ENCODE data around the gene OR2Z1.
A peak's percentile ranks its signal among the peaks of the same experiment; 100 is the strongest.

The OR2Z1 gene

DNA sequence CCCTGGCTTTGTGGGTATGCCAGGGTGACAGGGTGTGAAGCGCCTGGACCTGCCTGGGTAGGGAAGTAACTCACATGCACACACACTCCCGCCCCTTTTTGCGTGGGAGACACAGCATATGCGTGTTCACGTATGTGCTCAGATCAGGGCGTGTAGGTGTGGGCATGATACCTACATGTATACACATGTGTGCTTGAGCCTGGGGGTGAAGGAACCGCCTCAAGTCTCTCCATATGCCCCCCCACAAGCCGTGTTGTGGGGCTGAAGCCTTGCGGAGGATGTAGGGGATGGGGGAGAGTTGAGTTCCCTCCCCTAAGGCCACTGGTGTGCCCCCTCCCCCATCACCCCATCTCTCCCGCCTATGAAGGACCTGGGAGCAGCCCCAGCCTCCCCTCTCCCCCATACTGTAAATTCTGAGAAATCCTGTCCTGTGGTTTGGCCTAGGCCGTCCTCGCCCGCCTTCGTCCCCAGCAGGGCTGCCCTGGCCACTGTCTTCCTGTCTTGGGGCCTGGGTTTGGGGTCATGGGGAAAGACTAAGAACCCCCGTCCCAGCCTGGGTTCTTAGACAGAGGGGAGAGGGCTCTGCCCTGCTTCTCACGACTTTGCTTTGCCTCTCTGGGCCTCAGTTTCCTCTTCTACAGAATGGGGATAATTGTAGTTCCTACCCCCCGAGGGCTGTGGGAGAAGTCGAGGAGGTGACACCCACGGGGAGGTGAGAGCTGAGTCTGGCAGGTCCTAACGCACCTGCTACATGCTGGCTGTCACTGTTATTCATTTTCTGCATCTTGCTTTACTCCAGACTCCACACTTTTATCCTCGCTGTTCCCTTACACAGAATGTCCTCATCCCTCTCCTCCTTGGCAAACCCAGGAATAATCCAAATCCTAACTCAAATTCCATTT is 37.2 kb upstream of the OR2Z1 start:
- H3K4me3 ChIP-seq = no peak overlapping the region
- no peak overlapping the region for H3K9ac ChIP-seq
- H3K4me1 ChIP-seq = peaks cover 12 to 56% (median 31%) of the 10 kb centered on the region in 10 experiments
- H4K20me1 ChIP-seq = no peaks in the 10 kb centered on the region
- no peak overlapping the region for H3K27ac ChIP-seq
- no peaks in the 10 kb centered on the region for H3K36me3 ChIP-seq
- H3K27me3 ChIP-seq = no peaks in the 10 kb centered on the region
- no peak for TF ChIP-seq Cebpa-rat (IDR thresholded peaks at IDR 0.05)
- H3K9me3 ChIP-seq (replicated peaks in 1 of 11) = peaks cover 0 to 5% (median 0%) of the 10 kb centered on the region in 11 experiments; a peak in 2 of 22 replicates
- H3K4me2 ChIP-seq = 0 out of 22 replicates have a peak overlapping the region, but pooled peaks of 2 of the 11 experiments have one; percentile 7

DNA sequence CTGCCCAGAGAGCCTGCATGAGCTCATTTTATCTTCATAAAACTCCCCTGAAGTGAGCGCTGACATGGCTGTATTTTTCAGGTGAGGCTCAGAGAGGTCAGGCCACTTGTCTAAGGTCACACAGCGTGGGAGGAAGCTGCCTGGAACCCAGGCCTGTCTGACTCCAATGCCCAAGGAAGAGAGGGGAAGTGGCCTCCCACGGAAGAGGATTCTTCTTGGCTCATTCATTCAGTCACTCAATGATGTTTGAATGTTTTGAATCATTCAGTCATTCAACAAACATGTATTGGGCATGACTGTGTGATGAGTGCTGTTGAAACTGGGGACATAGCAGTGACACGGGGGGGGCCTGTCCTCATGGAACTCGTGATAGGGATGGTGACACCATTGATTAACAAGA is 34.9 kb upstream of the OR2Z1 start:
- TF ChIP-seq Cebpa-rat (IDR thresholded peaks at IDR 0.05) = no peak
- no peaks in the 10 kb centered on the region for H3K27me3 ChIP-seq
- no peak overlapping the region for H3K27ac ChIP-seq
- H3K9me3 ChIP-seq (replicated peaks in 1 of 11) = no peaks in the 10 kb centered on the region
- H4K20me1 ChIP-seq = no peaks in the 10 kb centered on the region
- H3K9ac ChIP-seq = no peak overlapping the region
- no peak overlapping the region for H3K4me3 ChIP-seq
- H3K36me3 ChIP-seq = no peaks in the 10 kb centered on the region
- H3K4me1 ChIP-seq = peaks cover 6 to 44% (median 17%) of the 10 kb centered on the region in 10 experiments
- H3K4me2 ChIP-seq = no peak overlapping the region; a peak in 1 of 22 replicates

DNA sequence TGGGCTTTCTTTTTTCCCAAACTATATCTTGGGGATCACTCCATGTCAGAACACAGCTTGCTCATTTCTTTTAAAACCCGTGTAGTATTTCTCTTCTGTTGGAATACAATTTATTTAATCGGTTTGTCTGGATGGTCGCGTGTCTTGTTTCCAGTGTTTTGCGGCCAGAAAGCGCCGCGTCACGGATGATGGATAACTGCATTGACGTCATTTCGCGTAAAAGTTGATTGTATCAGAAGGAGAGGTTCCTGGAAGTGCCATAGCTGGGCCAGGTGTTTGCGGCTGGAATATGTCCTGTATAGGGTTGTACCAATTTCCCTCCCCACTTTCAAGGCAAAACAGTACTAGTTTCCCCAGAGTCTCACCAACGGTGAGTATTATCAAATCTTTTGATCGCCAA is 32.5 kb upstream of the OR2Z1 start:
- Histone ChIP-seq H3K27me3 (peaks cover 0 to 8% (median 0%) of the 10 kb centered on the region in 11 experiments; a peak in 2 of 22 replicates), H3K36me3 (no peaks in the 10 kb centered on the region), H3K27ac (no peak overlapping the region), H3K9ac (no peak overlapping the region), H3K4me3 (no peak overlapping the region), H4K20me1 (no peaks in the 10 kb centered on the region), H3K4me2 (no peak overlapping the region), H3K4me1 (peaks cover 16 to 37% (median 23%) of the 10 kb centered on the region in 10 experiments), H3K9me3 (replicated peaks in 1 of 11) (no peaks in the 10 kb centered on the region)
- no peak for TF ChIP-seq Cebpa-rat (IDR thresholded peaks at IDR 0.05)

DNA sequence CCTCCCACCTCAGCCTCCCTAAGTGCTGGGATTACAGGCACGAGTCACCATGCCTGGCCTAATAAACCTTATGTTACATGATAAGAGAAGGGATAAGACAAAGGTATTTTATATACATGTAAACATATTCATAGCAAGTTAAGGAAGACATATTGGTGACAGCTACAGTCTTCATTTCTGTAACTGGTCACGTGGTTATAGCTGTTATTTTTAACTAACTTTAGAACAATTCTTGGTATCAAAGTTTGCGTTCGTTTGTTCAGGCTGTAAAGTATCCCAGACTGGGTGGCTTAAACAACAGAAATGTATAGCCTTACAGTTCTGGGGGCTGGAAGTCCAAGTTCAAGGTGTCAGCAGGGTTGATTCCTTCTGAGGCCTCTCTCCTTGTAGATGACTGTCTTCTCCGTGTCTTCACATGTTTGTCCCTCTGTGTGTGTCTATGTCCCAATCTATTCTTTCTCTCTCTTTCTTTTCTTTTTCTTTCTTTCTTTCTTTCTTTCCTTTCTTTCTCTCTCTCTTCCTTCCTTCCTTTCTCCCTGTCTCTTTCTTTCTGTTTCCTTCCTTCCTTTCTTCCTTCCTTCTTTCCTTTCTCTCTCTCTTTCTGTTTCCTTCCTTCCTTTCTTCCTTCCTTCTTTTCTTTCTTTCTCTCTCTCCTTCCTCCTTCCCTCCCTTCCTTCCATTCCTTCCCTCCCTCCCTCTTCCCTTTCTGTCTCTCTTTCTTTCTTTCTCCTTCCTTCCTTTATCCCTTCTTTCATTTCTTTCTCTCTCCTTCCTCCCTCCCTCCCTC is 30.5 kb upstream of the OR2Z1 start:
- Histone ChIP-seq H3K27ac (no peak overlapping the region), H3K9me3 (replicated peaks in 1 of 11) (no peaks in the 10 kb centered on the region), H3K27me3 (peaks cover 0 to 8% (median 0%) of the 10 kb centered on the region in 11 experiments; a peak in 2 of 22 replicates), H3K36me3 (no peaks in the 10 kb centered on the region), H3K4me1 (peaks cover 15 to 28% (median 24%) of the 10 kb centered on the region in 10 experiments; a peak in 19 of 20 replicates), H3K9ac (no peak overlapping the region), H4K20me1 (no peaks in the 10 kb centered on the region), H3K4me2 (no peak overlapping the region), H3K4me3 (no peak overlapping the region)
- TF ChIP-seq Cebpa-rat (IDR thresholded peaks at IDR 0.05) = no peak

DNA sequence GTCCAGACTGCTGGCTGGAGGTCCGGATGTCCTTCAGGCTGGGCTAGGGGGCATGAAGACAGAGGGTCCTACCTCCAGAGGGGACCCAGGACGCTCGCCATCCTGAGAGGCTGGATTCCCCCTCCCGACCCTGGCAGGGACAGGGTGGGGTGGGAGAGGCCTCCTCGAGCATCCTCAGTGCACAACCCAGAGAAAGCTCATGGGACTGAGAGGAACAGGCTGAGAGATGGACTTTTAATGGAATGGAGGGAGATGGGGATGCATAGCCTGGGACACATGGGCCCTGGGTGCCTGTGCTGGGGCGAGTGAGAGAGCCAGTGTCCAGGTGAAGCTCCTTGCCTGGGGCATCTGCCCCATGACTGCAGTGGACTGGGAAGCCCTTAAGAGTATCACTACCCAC is 25.9 kb upstream of the OR2Z1 start:
- no peak for TF ChIP-seq Cebpa-rat (IDR thresholded peaks at IDR 0.05)
- Histone ChIP-seq H3K4me2 (no peak overlapping the region), H3K36me3 (no peaks in the 10 kb centered on the region), H3K9ac (no peak overlapping the region), H3K4me3 (no peak overlapping the region), H3K9me3 (replicated peaks in 1 of 11) (no peaks in the 10 kb centered on the region), H4K20me1 (no peaks in the 10 kb centered on the region), H3K27me3 (peaks cover 0 to 8% (median 0%) of the 10 kb centered on the region in 11 experiments; a peak in 2 of 22 replicates), H3K4me1 (peaks cover 14 to 43% (median 26%) of the 10 kb centered on the region in 10 experiments; a peak in 19 of 20 replicates), H3K27ac (no peak overlapping the region)

DNA sequence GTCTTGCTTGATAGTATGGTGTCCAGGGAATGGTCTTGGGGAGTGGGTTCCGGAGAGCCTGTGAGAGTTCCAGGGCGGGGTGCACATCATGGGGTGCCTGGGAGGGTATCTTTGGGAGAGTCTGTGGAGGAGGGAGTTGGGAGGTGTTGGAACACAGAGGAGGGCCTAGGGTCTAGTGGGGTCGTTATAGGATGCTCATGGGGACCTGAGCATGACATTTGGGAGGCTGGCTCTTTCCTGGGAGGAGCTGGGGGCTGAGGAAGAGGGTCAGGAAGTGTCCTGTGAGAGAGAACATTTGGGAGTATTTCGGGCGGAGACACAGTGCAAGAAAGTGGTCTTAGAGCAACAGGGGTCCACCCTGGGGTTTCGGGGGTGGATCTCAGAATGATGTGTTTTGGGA is 25.5 kb upstream of the OR2Z1 start:
- Histone ChIP-seq H3K27ac (no peak overlapping the region), H3K4me3 (no peak overlapping the region), H3K9me3 (replicated peaks in 1 of 11) (no peaks in the 10 kb centered on the region), H4K20me1 (no peaks in the 10 kb centered on the region), H3K9ac (no peak overlapping the region), H3K4me2 (no peak overlapping the region), H3K27me3 (peaks cover 0 to 8% (median 0%) of the 10 kb centered on the region in 11 experiments; a peak in 2 of 22 replicates), H3K36me3 (no peaks in the 10 kb centered on the region), H3K4me1 (peaks cover 17 to 47% (median 30%) of the 10 kb centered on the region in 10 experiments)
- TF ChIP-seq Cebpa-rat (IDR thresholded peaks at IDR 0.05) = no peak

DNA sequence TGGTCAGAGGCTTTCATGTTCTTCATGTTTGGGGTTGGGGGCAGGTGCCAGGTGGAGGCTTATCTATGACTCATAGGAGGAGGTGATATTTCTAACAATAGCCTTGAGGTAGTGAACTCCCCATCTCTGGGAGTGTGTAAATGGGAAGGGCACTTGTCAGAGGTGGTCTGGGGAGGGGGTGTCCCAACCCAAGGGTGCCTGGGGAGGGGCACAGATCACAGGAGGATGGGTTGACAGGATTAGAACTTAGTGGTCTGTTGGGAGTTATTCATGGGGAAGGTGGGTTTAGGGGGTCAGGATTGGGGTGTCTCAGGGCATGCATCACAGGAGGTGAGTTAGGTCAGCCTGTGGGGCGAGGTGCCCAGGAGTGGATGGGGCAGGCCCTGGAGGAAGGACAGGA is 24.4 kb upstream of the OR2Z1 start:
- H3K9ac ChIP-seq = no peak overlapping the region
- H3K4me3 ChIP-seq = no peak overlapping the region
- peaks cover 0 to 8% (median 0%) of the 10 kb centered on the region in 11 experiments; a peak in 2 of 22 replicates for H3K27me3 ChIP-seq
- H3K4me2 ChIP-seq = no peak overlapping the region
- no peaks in the 10 kb centered on the region for H4K20me1 ChIP-seq
- no peaks in the 10 kb centered on the region for H3K36me3 ChIP-seq
- no peak overlapping the region for H3K27ac ChIP-seq
- H3K4me1 ChIP-seq = peaks cover 27 to 54% (median 38%) of the 10 kb centered on the region in 10 experiments
- no peaks in the 10 kb centered on the region for H3K9me3 ChIP-seq (replicated peaks in 1 of 11)
- TF ChIP-seq Cebpa-rat (IDR thresholded peaks at IDR 0.05) = no peak

DNA sequence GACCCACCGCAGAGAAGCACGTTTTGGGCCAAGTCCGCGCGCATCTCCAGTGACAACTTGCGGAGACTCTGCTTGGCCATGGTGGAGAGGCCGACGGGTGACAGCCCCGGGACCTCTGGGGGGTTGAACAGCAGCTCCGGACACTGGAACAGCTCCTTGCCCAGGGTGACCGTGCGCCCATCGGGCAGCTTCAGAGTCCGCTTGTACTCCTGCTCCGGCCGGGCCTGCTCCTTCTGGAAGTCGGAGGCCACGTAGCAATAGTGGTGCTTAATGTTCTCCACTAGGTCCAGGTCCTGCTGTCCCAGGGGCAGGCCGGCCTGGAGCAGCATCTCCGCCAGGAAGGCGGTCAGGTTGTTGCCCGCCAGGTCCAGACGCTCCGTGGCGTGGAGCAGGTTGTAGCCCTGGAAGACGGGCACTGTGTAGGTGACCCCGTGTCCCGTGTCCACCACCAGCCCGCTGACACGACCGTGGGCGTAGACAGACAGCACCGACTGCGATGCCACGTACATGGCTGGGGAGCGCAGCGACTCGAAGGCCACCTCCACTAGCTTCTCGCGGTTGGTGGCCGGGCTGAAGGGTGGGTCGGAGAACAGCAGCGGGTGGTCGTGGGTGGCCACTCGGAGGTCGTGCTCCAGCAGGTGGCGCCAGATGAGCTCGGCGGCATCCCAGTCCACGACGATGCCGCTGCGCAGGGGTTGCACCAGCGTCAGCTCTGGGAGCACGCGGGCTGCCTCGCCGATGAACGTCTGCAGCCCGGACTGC is 23.6 kb upstream of the OR2Z1 start:
- Histone ChIP-seq H3K4me3 (no peak overlapping the region), H3K4me1 (peaks cover 24 to 53% (median 36%) of the 10 kb centered on the region in 10 experiments), H3K36me3 (no peaks in the 10 kb centered on the region), H3K27ac (no peak overlapping the region), H3K4me2 (no peak overlapping the region), H3K9ac (no peak overlapping the region), H4K20me1 (no peaks in the 10 kb centered on the region), H3K9me3 (replicated peaks in 1 of 11) (no peaks in the 10 kb centered on the region), H3K27me3 (peaks cover 0 to 4% (median 0%) of the 10 kb centered on the region in 11 experiments; a peak in 2 of 22 replicates)
- TF ChIP-seq Cebpa-rat (IDR thresholded peaks at IDR 0.05) = no peak
